ENCODE results near the gene SIGLEC11. TPM values are rescaled to one million over a fixed set of nuclear protein-coding genes. Genes with fewer than 3 reads are reported as not detected.

Gene SIGLEC11
- total RNA-seq, 1 experiment from 2014 or later: not detected

DNA sequence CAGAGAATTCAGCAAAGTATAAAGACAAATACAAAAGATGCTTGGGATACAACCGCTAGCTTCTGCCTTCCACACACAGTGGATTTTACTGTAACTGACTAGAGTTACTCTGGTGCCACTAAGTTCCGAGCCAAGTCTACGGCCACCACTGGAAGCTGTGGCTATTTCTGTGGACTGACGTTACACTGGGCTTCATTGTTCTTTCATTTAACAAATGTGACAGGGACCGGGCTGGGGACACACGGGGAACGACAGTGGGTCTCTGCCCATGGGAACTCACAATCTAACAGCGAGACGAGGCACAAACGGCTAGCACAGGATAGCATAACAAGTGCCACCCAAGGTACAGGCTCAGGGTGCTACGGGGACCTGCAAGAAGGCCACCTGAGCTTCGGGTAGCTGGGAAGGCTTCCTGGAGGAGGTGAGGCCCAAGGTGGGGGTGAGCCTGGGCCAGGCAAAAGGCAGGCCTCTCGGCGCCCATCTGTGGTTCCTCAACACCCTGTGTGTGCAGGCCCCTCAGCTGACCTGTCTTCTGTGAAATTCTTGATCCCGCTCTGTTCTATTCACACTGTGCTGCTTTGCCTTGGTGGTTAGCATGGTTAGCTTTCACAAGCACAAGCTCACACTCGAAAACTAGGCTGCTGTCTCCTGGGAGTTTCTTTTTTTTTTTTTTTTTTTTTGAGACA lies 54.0 kb downstream of the SIGLEC11 start:
- peaks cover 57% of the 10 kb centered on the region for H3K36me3 Mint-ChIP-seq (ENCODE audit: insufficient read depth, unreplicated experiment)

DNA sequence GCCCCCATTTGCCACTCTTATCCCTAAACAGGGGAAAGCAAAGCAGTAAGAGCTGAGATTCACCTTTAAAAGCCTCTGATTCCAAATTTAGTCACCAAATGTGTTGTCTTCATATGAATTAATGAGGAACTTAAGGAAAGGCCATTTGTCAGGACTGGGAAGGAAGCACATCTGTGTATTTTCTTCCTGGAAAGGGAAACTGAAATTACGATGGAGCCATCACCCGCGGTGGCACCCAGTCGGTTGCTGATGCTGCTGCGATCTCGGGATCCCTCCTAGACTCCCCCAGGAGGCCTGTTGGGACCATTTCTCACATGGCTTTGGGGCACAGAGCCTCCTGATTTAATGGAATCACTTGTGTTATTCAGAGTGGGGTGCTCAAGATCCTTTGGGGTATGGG lies 56.8 kb downstream of the SIGLEC11 start:
- no TSS peak for BruUV-seq (replicated peaks)
- Mint-ChIP-seq H3K4me3 (ENCODE audit: low read depth, unreplicated experiment) (no peak overlapping the region), H3K36me3 (ENCODE audit: insufficient read depth, unreplicated experiment) (peaks cover 37% of the 10 kb centered on the region), H3K9me3 (ENCODE audit: low read depth, unreplicated experiment) (no peaks in the 10 kb centered on the region), H3K27me3 (ENCODE audit: unreplicated experiment) (no peaks in the 10 kb centered on the region), H3K4me1 (ENCODE audit: low read depth, unreplicated experiment) (no peaks in the 10 kb centered on the region), H3K27ac (ENCODE audit: unreplicated experiment) (no peak overlapping the region)
- TF ChIP-seq, protein P1, sequence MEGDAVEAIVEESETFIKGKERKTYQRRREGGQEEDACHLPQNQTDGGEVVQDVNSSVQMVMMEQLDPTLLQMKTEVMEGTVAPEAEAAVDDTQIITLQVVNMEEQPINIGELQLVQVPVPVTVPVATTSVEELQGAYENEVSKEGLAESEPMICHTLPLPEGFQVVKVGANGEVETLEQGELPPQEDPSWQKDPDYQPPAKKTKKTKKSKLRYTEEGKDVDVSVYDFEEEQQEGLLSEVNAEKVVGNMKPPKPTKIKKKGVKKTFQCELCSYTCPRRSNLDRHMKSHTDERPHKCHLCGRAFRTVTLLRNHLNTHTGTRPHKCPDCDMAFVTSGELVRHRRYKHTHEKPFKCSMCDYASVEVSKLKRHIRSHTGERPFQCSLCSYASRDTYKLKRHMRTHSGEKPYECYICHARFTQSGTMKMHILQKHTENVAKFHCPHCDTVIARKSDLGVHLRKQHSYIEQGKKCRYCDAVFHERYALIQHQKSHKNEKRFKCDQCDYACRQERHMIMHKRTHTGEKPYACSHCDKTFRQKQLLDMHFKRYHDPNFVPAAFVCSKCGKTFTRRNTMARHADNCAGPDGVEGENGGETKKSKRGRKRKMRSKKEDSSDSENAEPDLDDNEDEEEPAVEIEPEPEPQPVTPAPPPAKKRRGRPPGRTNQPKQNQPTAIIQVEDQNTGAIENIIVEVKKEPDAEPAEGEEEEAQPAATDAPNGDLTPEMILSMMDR (IDR thresholded peaks at IDR 0.05; ENCODE audit: unreplicated experiment): no peak
- intact Hi-C loops (cut with micrococcal nuclease; ENCODE audit: unreplicated experiment): no loop called here
- DNase-seq: no peak
- CTCF ChIA-PET: no interaction called here

More for the DNA sequence above, 54.0 kb downstream of the SIGLEC11 start:
- BruUV-seq (replicated peaks): TSS peak; percentile 55
- TF ChIP-seq, protein P1 (IDR thresholded peaks at IDR 0.05; ENCODE audit: unreplicated experiment): no peak
- no peak for DNase-seq
- Mint-ChIP-seq H3K9me3 (ENCODE audit: low read depth, unreplicated experiment) (no peaks in the 10 kb centered on the region), H3K4me1 (ENCODE audit: low read depth, unreplicated experiment) (peaks cover 12% of the 10 kb centered on the region), H3K27ac (ENCODE audit: unreplicated experiment) (no peak overlapping the region), H3K27me3 (ENCODE audit: unreplicated experiment) (no peaks in the 10 kb centered on the region), H3K4me3 (ENCODE audit: low read depth, unreplicated experiment) (no peak overlapping the region)
- intact Hi-C loops (cut with micrococcal nuclease; ENCODE audit: unreplicated experiment): no loop called here
- CTCF ChIA-PET: interaction anchor here (0.5 to 0.6 kb wide), 2 partner anchors 13 to 79 kb away, joined by 3 to 5 read pairs; no protein-coding TSS in a partner anchor

Other genes with a start within 250 kb of the SIGLEC11 start
- not detected in 2 replicates for gene TSKS, start 197.9 kb downstream of the SIGLEC11 start, total RNA-seq (2022)
- gene AP2A1, start 194.2 kb downstream of the SIGLEC11 start, total RNA-seq (2022): 80.1 and 89.0 TPM in 2 replicates
- gene FUZ, start 147.9 kb downstream of the SIGLEC11 start, total RNA-seq (2022): 12.2 and 17.0 TPM in 2 replicates
- 89.7 and 95.8 TPM in 2 replicates for gene MED25, start 142.9 kb downstream of the SIGLEC11 start, total RNA-seq (2022)
- gene PTOV1, start 110.0 kb downstream of the SIGLEC11 start, total RNA-seq (2022): 231 and 256 TPM in 2 replicates
- 185 and 189 TPM in 2 replicates for gene PNKP, start 93.6 kb downstream of the SIGLEC11 start, total RNA-seq (2022)
- gene AKT1S1, start 83.8 kb downstream of the SIGLEC11 start, total RNA-seq (2022): 58.9 and 65.2 TPM in 2 replicates
- gene TBC1D17, start 83.5 kb downstream of the SIGLEC11 start, total RNA-seq (2022): 54.7 and 56.9 TPM in 2 replicates
- gene IL4I1, start 64.3 kb downstream of the SIGLEC11 start, total RNA-seq (2022): 8.2 and 10.7 TPM in 2 replicates
- 30.7 and 40.6 TPM in 2 replicates for gene ATF5, start 32.0 kb downstream of the SIGLEC11 start, total RNA-seq (2022)
- 116 and 124 TPM in 2 replicates for gene NUP62, start 31.7 kb downstream of the SIGLEC11 start, total RNA-seq (2022)
- 68.4 and 74.5 TPM in 2 replicates for gene VRK3, start 64.2 kb upstream of the SIGLEC11 start, total RNA-seq (2022)
- 27.2 and 28.8 TPM in 2 replicates for gene ZNF473, start 64.8 kb upstream of the SIGLEC11 start, total RNA-seq (2022)
- gene IZUMO2, start 202.1 kb upstream of the SIGLEC11 start, total RNA-seq (2022): not detected in 2 replicates
- 255 and 312 TPM in 2 replicates for gene MYH14, start 242.4 kb upstream of the SIGLEC11 start, total RNA-seq (2022)